GM12892 (cell line): ENCODE measurements around the gene PCSK6.

ENCODE experiments used
- POLR2A ChIP-seq: IDR thresholded peaks from 2 replicates; pipeline ENCODE4 v1.6.1; 2011; ENCODE audit warnings: low read depth, low read length, control low read depth
- TAF1 ChIP-seq: IDR thresholded peaks from 2 replicates; pipeline ENCODE4 v1.6.1; 2011; ENCODE audit warnings: low read depth, mild to moderate bottlenecking, control low read depth, low read length, borderline replicate concordance

- TF ChIP-seq POLR2A (no peak), TAF1 (no peak)
These were observed 95.4 kb downstream of the PCSK6 start for GRCh38 chr15:101394056-101394630.
